NCI-H460 (cell line): Measurements from ENCODE around the gene ATG7. TPM values are rescaled to one million over a fixed set of nuclear protein-coding genes. Genes with fewer than 3 reads are reported as not detected.
"Not testable (repeated sequence)": the region's sequence is repeated elsewhere in the genome, so short reads cannot be mapped to it uniquely, and the experiment has no call there.

ENCODE experiments used
- DNase-seq: peaks from one replicate; pipeline ENCODE4 v3.0.0-alpha.2; 2016; ENCODE audit warnings: low read depth; ENCODE audit errors: extremely low read depth
- total RNA-seq: library from RNA; depleted of rRNA; stranded (reverse); fragments of >200 nt; shearing (Covaris generic); gene quantifications from 2 replicates; pipeline ENCODE4 v1.2.3, GENCODE V29; 2014

ATG7 gene
- total RNA-seq, 1 experiment from 2014 or later = 31.9 TPM

DNA sequence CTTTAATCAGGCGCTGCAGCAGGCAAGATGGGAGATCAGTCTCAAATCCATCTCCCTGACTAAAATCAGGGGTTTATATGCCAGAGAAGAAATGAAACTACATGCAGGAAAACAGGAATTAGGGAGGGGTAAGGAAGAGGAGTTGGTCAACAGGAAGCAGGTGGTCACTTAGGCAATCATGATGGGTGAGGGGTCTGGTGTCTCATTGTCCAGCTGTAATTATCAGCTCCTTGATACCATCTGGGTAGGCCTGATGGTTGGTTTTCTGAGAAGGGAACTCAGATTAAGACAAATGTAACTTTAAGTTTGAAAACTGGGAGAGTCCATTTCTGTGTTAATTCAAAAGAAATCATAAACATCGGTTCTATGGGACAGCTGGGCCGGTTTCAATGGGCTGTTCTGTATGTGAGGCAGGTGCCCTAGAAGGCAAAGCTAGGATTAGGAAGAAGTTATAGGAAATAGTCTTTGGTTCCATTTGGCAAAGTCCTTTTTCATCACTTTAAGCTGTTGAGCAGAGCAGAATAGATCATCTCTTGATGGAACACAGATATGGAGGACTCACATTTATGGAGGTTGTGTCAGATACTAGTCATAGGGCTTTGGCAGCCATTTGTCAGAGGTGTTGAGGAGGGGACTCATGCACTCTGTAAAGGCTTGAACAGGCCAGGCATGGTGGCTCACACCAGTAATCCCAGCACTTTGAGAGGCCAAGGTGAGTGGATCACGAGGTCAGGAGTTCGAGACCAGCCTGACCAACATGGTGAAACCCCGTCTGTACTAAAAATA lies 222.1 kb downstream of the ATG7 start:
- no peak for DNase-seq

DNA sequence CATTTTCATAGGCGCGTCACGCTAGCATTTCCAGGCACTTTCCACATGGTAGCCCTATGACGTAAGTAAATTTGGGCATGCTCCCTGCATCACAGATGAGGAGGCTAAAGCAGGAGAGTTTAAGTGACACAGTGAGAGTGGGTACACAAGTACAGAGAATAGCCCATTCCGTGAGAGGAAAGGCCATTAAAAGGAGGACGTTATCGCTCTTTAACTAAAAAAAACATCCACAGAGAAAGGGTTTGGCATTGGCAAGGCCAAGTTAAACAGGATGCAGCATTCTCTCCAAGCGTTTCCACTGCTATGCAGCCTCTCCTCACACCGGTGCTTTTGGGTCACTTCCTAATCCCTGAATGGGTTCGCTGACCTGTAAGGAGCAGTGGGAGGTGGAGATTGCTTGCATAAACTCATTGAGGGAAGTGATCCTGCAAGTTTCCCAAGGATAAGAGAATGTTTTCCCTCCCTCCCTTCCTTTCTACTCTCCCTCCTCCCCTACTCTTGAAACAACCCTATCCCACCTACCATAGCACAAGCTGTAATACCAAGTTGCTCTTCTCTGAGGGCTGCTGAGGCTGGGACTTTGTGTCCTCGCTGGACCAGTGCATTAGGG lies 223.9 kb downstream of the ATG7 start:
- DNase-seq = peak; percentile 79

- no peak for DNase-seq
These were observed 226.0 kb downstream of the ATG7 start for GRCh38 chr3:11498177-11498576.

GRCh38 chr3:11498646-11499045 lies 226.4 kb downstream of the ATG7 start:
- peak; percentile 46 for DNase-seq

DNA sequence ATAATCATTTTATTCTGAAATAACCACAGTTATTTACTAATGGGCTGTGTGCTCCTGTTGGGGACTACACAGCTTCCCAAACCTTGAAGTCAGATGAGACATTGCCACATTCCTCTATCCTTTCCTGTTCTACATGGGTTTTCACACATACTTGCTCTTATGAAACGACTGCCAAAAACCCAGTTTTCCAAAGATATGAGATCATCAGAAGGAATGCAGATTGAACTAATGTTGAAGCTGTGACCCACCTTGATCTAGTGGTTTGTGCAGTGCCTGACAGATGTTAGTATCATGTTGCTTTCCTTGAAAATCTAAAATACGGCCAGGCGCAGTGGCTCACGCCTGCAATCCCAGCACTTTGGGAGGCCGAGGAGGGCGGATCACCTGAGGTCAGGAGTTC lies 226.9 kb downstream of the ATG7 start:
- peak; percentile 77 for DNase-seq

- DNase-seq = not testable (repeated sequence)
These were observed 230.2 kb downstream of the ATG7 start for GRCh38 chr3:11502413-11502812.

DNA sequence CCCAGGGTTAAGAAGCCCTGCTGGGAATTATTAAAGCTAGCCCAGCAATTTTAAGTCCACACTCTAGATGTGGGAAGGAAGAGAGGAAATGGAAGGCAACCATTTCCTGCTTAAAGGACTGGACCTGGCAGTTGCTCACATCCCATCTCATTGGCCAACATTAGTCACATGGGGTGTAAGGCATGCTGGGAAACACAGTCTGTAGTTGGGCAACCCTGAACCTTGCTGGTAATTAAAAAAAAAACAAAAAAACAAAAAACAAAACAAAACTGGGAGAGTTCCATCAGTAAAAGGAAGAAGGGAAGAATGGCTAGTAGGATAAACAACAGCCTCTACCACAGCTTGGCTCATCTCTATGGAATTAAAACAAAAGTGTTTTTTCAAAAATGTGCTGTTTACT lies 235.5 kb downstream of the ATG7 start:
- no peak for DNase-seq

- DNase-seq = no peak
These were observed 236.4 kb downstream of the ATG7 start for GRCh38 chr3:11508346-11509172.

GRCh38 chr3:11509173-11510000 lies 237.2 kb downstream of the ATG7 start:
- DNase-seq = peak; percentile 41

GRCh38 chr3:11510001-11510340 lies 237.8 kb downstream of the ATG7 start:
- no peak for DNase-seq

DNA sequence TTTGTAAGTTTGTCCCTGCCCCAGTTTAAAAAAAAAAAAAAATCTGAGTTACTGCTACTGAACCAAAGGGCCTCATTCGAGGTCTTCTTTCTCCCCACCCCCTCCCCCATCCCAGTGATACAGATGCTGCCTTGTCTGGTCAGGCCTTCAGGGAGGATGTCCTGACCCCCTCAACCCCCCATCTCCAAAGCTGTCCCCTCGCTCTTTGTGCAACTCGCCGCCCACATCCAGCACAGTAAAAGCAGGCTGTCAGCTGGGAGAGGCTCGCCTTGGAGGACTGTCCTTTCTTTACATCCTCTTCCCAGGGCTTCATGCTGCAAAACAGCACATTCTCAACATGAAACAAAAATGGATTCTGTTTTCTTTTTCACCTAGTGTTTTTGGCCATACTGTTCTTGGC lies 238.2 kb downstream of the ATG7 start:
- no peak for DNase-seq

GRCh38 chr3:11511606-11512005 lies 239.4 kb downstream of the ATG7 start:
- DNase-seq = not testable (repeated sequence)

- DNase-seq = not testable (repeated sequence)
These were observed 241.1 kb downstream of the ATG7 start for GRCh38 chr3:11513125-11513816.

DNA sequence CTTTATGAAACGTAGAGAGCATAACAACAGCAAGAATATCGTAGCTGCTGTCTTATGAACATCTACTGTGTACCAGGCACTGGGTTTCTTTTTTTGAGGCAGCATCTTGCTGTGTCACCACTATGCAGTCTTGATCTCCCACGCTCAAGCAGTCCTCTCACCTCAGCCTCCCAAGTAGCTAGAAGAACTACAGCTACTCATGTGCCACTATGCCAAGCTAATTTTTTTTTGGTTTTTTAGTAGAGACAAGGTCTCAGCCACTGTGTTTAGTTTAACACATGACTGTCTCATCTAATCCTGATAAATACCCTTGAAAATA lies 241.6 kb downstream of the ATG7 start:
- no peak for DNase-seq

GRCh38 chr3:11514191-11514821 lies 242.1 kb downstream of the ATG7 start:
- DNase-seq = no peak

DNA sequence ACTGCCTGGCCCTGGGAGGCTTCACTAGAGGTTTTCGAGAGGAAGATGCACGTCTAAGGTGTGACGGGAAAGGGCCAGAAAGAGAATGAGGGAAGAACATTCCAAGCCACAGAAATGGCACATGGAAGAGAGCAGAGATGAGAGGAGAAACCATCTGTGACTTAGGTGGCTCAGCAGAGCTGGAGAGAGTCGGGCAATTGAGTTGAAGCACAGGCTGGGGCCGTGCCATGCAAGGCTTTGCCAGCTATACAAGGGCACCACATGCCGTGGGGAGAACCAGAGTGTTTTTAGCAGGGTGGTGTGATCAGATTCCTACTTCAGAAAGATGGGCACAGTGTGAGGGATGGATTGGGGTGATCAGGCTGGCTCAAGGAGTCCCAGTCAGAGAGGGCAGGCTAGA lies 245.4 kb downstream of the ATG7 start:
- DNase-seq = no peak

DNA sequence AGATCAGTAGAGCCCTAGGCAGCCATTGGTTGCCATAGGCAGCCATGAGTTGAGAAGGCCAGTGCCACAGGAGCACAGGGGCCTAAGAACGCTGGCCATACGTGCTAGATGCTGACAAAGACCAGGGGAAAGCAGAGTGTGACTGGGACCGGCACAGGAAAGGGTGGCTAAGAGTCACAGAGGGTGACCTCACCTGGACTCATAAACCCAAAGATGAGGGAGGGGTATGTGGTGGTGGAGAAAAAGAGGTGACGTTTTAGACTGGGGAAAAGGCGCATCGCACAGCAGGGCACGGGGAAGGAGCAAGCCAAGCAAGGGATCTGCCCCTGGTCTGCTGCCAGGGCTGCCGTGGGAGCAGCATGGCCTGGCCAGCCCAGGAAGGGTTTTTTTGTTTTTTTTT lies 249.0 kb downstream of the ATG7 start:
- no peak for DNase-seq

DNA sequence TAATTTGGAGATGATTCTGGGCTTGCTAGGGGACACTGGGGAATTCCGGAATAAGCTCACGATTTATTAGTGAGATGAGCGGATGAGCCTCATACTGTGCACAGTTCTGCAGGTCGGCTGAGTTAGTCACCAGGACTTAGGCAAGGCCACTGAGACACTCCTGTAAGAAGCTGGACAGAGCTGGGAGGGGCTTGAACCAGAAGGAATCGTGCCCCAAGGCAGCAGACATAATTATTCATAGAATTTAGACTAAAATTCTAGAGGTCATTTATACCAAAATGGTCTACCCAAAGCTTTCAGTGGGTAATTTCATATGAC lies 250.2 kb downstream of the ATG7 start:
- no peak for DNase-seq

DNA sequence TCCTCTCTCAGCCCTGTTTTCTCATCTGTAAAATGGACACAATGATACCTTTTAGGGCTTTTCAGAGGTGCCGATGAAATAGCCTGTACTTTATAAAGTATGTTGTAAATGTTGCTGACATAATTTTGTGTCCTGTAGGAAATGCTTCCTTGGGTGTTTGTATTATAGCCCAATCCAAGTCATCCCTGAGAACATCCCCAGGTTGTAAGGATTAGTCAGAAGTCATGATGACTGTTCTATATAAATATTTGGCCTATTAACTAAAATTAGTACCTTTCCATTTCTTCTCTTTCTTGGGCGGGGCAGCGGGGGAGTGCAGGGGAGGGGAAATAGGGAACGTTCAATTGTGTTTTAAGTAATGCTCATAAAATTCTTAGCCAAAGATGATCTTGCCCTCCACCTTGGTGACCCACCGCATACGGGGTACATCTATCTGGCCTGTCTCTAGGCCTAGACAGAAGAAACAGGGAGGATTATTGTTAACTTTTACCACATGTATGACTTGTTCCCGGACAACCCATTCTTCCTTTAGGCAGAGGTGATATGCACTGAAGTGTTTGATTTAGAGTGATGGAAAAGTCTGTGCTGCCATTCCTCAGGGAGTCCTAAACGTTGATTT lies 250.9 kb downstream of the ATG7 start:
- no peak for DNase-seq
